Measurements from ENCODE around the gene CFAP46.

CFAP46 gene

DNA sequence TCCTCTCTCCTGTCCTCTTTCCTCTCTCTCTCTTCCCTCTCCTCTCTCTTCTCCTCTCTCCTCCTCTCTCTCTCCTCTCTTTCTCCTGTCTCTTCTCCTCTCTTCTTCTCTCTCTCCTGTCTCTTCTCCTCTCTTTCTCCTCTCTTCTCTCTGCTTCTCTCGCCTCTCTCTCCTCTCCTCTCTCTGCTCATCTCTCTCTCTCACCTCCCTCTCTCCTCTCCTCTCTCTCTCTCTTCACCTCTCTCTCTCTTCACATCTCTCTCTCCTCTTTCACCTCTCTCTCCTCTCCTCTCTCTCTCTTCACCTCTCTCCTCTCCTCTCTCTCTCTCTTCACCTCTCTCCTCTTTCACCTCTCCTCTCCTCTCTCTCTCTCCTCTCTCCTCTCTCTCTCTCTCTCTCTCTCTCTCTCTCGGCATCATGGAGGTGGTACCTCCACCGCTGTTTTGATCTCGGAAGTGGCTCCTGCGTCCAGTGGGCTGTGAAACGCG, 30.1 kb downstream of the CFAP46 start:
- no peak for DNase-seq (ENCODE audit: low read depth in 1 of 2, low spot score in 1 of 2)
- TF ChIP-seq JUND (IDR thresholded peaks at IDR 0.05; ENCODE audit: low read depth): no peak
- in situ Hi-C loops (cut with HindIII; ENCODE audit: low pct_unique_long_range_greater_than_20kb, low sequenced_read_pairs): no loop called here

GRCh38 chr10:132911786-132912097, 30.6 kb downstream of the CFAP46 start:
- no peak for DNase-seq (ENCODE audit: low read depth in 1 of 2, low spot score in 1 of 2)
- TF ChIP-seq JUND (IDR thresholded peaks at IDR 0.05; ENCODE audit: low read depth): no peak
- in situ Hi-C loops (cut with HindIII; ENCODE audit: low pct_unique_long_range_greater_than_20kb, low sequenced_read_pairs): no loop called here

DNA sequence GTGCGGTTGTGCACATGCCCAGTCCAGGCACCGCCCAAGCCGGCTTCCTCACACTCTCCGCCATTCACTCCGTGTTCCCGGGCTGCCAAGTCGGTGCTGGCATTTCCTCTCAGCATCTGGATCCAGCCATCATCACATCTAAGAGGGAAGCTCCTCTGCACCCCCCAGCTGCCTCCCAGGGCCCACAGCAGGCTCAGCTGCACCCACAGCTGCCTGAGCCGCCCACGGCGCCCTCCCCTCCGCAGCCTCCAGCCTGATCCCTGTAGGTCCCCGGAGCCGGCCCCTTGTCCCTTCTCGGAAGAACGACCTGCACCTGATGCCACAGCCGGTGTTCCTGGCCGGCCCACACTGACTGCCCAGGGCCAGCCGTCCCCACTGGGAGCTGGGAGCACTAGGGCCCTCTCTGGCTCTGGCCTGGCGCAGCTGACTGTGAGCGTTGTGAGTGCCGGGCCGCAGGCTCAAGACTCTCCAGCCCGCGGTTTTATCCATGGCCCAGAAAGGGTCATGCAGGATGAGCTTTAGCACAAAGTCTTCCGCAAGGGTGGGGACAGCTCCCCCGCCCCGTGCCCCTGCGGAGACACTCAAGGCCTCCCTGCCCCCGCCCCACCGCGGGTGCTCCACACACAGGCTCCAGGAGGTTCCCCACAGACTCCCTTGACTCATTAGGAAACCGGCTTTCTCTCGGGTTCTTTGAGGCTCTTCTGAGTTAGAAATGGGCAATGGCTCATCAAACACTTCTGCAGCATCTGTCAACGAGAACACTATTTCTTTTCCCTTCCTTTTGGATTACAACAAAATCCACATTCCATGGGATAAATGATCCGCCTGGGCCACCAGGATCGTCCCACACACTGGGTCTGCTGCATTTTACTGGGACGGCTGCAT, 31.2 kb downstream of the CFAP46 start:
- in situ Hi-C loops (cut with HindIII; ENCODE audit: low pct_unique_long_range_greater_than_20kb, low sequenced_read_pairs): no loop called here
- TF ChIP-seq JUND (IDR thresholded peaks at IDR 0.05; ENCODE audit: low read depth): no peak
- no peak for DNase-seq (ENCODE audit: low read depth in 1 of 2, low spot score in 1 of 2)

DNA sequence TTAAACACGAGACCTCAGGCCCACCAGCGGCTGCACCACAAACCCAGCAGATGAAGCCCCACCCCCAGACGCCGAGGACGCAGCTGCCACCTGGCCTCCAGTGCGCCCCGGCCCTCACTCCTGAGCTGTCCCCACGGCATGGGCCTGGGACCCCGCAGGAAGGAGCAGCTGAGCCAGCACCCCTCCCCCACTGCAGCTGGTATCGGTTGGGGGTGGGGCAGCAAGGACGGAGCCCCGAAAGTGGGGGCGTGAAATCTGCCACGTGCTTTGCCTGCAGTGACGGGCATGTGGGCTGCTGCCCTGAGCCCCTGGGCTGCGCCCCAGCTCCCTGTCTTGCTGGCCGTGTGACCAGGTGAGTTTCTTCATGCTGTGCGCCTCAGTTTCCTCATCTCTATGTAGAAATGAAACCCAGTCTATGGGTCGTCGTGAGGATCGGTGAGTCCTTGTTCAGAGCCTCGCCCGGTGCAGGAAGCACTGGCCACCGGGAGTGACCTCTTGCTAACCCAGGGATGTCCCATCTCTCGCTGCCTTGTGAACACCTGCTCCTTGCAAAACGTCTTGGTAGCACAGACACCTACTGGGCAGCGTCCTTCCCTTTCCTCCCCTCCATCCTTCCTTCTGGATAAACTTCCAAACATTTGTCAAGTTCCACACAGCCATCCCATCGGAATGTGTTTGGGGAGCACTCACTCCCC, 32.0 kb downstream of the CFAP46 start:
- DNase-seq (ENCODE audit: low read depth in 1 of 2, low spot score in 1 of 2): no peak
- in situ Hi-C loops (cut with HindIII; ENCODE audit: low pct_unique_long_range_greater_than_20kb, low sequenced_read_pairs): no loop called here
- TF ChIP-seq JUND (IDR thresholded peaks at IDR 0.05; ENCODE audit: low read depth): no peak

GRCh38 chr10:132909491-132910071, 32.8 kb downstream of the CFAP46 start:
- no peak for DNase-seq (ENCODE audit: low read depth in 1 of 2, low spot score in 1 of 2)
- in situ Hi-C loops (cut with HindIII; ENCODE audit: low pct_unique_long_range_greater_than_20kb, low sequenced_read_pairs): no loop called here
- no peak for TF ChIP-seq JUND (IDR thresholded peaks at IDR 0.05; ENCODE audit: low read depth)

- no peak for TF ChIP-seq JUND (IDR thresholded peaks at IDR 0.05; ENCODE audit: low read depth)
- DNase-seq (ENCODE audit: low read depth in 1 of 2, low spot score in 1 of 2): no peak
- in situ Hi-C loops (cut with HindIII; ENCODE audit: low pct_unique_long_range_greater_than_20kb, low sequenced_read_pairs): no loop called here
These were observed 33.6 kb downstream of the CFAP46 start for GRCh38 chr10:132908621-132909295.

DNA sequence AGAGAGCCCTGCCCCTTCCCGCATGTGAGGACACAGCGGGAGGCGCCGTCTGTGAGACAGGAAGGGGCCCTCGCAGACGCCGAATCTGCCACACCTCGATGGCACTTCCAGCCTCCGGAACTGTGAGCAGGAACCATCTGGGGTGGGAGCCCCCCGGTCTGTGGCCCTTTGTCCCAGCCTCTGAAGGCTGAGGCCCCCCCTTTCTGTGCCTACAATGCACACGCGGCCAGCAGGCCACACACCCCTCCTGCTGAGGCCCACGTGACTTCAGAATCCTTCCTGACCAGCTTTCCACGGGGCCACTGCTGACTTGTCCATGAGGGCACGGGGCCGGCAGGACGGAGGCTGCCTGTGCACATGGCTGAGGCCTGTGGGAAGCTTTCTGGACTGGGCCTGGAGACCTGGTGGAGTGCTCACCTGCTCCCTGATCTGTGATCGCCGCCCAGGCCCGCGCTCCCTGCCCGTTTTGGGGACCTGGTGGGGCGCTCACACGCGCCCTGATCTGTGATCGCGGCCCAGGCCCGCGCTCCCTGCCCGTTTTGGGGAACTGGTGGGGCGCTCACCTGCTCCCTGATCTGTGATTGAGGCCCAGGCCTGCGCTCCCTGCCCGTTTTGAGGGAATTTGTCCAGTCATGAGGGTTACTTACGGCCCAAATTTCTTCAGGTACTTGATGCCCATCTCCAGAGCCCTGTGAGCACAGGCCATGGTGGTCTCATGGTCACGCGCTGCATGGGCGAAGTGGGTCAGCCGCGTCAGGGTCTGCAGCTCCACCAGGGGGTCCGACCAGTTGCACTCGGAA, 34.3 kb downstream of the CFAP46 start:
- no peak for DNase-seq (ENCODE audit: low read depth in 1 of 2, low spot score in 1 of 2)
- no peak for TF ChIP-seq JUND (IDR thresholded peaks at IDR 0.05; ENCODE audit: low read depth)
- in situ Hi-C loops (cut with HindIII; ENCODE audit: low pct_unique_long_range_greater_than_20kb, low sequenced_read_pairs): no loop called here

DNA sequence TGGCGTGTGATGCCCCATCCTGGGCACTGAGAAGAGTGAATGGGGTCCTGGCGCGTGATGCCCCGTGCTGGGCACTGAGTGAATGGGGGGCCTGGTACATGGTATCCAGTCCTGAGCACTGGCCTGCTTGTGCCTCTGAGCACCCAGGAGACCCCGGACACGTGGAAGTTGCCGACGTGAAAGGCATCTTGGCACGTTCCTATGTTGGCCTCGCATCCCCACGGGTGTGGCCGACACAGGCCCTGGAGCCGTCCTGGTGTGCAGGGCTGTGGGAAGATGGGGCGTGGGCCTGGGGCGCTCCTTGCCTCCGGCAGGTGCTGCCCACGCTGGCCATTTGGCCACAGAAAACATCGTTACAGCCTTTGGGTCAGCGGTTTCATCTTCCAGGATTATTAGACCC, 35.5 kb downstream of the CFAP46 start:
- no peak for DNase-seq (ENCODE audit: low read depth in 1 of 2, low spot score in 1 of 2)
- no peak for TF ChIP-seq JUND (IDR thresholded peaks at IDR 0.05; ENCODE audit: low read depth)
- in situ Hi-C loops (cut with HindIII; ENCODE audit: low pct_unique_long_range_greater_than_20kb, low sequenced_read_pairs): no loop called here

DNA sequence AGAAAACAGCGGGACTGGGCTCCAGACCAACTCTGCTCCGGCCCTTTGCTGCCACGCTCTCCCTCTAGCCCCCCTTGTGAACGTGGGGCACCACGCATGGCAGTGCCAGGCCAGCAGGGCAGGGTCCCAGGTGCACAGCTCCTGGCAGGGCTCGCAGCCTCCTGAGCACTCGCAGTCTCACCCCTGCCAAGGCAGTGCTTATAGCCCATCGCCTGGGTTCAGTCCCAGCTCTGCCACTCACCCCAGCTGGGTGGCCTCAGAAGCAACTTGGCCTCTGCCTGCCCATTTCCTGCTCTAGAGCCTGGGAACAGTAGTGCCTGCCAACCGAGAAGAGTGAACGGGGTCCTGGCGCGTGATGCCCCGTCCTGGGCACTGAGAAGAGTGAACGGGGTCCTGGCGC, 36.3 kb downstream of the CFAP46 start:
- TF ChIP-seq JUND (IDR thresholded peaks at IDR 0.05; ENCODE audit: low read depth): no peak
- DNase-seq (ENCODE audit: low read depth in 1 of 2, low spot score in 1 of 2): no peak
- in situ Hi-C loops (cut with HindIII; ENCODE audit: low pct_unique_long_range_greater_than_20kb, low sequenced_read_pairs): no loop called here

- no peak for TF ChIP-seq JUND (IDR thresholded peaks at IDR 0.05; ENCODE audit: low read depth)
- DNase-seq (ENCODE audit: low read depth in 1 of 2, low spot score in 1 of 2): no peak
- in situ Hi-C loops (cut with HindIII; ENCODE audit: low pct_unique_long_range_greater_than_20kb, low sequenced_read_pairs): no loop called here
These were observed 36.7 kb downstream of the CFAP46 start for GRCh38 chr10:132905661-132906060.

- in situ Hi-C loops (cut with HindIII; ENCODE audit: low pct_unique_long_range_greater_than_20kb, low sequenced_read_pairs): no loop called here
- DNase-seq (ENCODE audit: low read depth in 1 of 2, low spot score in 1 of 2): no peak
- no peak for TF ChIP-seq JUND (IDR thresholded peaks at IDR 0.05; ENCODE audit: low read depth)
These were observed 37.3 kb downstream of the CFAP46 start for GRCh38 chr10:132904814-132905649.

All from T47D (cell line).